Measurements from ENCODE around the gene LDLRAD2.
"Not testable (repeated sequence)": the region's sequence is repeated elsewhere in the genome, so short reads cannot be mapped to it uniquely, and the experiment has no call there.

The LDLRAD2 gene

DNA sequence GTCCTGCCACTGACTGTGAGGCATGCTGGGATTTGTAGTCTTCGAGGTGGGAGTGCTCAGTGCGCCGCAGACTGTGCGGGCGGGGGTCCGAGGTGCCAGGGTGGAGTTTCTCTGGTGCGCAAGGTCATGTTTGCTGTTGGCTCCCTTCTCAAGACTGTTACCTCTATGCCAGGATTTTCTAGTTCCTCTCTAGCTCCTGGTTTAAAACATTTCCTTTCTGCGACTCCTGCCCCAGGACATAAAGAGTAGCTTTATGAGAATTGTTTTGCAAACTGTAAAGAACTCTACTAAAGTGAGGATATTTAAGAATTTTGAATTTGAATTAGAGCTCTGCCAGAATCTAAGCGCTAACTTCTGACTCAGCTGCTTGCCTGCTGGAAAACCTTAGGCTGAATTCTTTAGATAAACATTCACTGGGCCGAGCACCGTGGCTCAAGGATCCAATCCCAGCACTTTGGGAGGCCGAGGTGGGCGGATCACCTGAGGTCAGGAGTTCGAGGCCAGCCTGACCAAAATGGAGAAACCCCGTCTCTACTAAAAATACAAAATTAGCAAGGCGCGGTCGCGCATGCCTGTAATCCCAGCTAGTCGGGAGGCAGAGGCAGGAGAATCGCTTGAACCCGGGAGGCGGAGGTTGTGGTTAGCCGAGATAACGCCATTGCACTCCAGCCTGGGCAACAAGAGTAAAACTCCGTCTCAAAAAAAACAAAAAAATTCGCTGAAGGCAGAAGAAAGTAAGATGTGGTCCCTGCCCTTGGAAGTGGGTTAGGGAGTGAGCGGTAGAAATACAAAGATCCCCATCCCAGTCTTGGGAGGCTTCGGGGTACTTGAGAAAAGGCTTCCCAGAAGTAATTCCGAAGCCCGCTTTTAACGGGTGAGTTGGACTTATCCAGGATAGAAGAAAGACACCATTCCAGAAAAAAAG is 28.1 kb upstream of the LDLRAD2 start:
- DNase-seq, result no peak

DNA sequence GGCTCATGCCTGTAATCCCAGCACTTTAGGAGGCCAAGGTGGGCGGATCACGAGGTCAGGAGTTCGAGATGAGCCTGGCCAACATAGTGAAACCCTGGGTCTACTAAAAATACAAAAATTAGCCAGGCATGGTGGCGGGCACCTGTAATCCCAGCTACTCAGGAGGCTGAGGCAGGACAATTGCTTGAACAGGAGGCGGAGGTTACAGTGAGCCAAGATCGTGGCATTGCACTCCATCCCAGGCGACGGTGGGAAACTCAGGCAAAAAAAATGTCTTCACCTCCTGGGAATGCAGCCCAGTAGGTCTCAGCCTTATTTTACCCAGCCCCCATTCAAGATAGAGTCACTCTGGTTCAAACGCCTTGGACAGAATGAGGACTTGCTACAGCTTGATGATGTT is 26.3 kb upstream of the LDLRAD2 start:
- DNase-seq, result not testable (repeated sequence)

DNA sequence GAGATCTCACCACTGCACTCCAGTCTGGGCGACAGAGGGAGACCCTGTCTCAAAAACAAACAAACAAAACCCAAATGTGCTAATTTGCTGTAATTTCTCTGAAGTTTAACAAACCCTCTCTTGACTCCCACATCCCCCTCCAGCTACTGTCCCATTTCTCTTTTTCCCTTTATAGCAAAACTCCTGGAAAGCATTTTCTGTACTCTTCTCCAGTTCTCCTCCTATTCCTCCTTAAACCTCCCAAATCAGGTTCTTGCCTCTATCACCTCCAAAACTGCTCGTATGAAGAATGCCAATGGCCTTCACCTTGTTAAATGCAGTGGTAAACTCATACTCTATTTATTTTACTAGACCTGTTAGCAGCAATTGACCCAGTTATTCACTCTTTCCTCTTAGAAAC is 25.4 kb upstream of the LDLRAD2 start:
- no peak for DNase-seq

DNA sequence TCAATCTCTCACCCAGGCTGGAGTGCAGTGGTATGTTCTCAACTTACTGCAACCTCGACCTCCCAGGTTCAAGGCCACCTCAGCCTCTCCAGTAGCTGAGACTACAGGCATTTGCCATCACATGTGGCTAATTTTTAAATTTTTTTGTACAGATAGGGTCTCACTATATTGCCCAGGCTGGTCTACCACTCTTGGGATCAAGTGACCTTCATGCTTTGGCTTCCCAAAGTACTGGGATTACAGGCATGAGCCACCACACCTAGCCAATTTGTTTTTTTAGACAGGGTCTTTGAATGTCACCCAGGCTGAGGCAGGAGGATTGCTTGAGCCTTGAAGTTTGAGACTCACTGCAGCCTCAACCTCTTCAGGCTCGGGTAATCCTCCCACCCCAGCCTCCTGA is 19.0 kb upstream of the LDLRAD2 start:
- DNase-seq, result no peak

DNA sequence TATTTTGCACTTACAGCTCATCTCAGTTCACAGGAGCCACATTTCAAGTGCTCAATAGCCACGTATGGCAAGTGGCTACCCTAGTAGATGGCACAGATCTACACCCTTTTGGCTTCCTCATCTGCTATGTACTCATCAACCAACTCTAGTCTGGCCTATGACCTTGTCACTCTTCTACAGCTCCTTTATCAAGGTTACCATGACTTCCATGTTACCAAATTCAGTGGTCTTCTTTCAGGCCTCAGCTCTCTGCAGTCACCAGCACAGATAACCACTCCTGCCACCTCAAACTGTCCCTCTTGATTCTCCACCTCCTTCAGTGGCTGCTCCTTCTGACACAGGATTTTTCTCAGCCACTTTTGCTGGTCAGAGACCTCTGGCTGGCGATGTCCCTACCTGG is 17.4 kb upstream of the LDLRAD2 start:
- no peak for DNase-seq

DNA sequence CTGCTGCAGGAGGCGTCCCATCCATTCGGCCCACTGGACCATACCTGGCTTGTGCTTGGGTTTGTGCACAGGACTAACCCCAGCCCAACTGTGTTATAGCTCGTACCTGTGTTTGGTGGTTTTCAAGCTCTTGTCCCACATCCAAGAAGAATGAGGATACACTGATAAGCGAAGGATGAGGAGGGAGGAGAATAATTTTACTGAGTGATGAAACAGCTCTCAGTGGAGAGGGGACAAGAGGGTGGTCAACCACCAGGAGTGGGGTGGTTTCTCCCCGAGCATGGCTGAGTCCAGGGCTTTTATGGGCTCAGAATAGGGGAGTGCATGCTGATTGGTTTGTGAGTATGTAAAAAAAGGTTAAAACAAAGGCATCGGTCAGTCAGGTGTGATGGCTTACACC is 17.0 kb upstream of the LDLRAD2 start:
- DNase-seq, result no peak

DNA sequence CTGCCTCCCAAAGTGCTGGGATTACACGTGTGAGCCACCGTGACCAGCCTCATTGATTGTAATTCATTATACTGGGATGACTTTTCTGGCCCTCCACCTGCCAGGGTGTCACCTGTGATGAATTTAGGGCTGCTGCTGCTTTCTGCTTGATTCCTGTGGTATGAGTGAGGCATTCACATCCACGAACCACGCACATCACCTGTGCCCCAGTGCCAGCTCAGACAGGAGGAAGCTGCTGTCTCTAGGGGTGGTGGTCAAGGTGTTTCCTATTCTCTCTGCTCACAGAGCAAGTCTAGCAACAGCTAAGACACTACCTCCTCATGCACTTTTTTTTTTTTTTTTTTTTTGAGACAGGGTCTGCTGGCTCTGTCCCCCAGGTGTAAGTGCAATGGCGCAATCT is 12.3 kb upstream of the LDLRAD2 start:
- DNase-seq, result no peak

DNA sequence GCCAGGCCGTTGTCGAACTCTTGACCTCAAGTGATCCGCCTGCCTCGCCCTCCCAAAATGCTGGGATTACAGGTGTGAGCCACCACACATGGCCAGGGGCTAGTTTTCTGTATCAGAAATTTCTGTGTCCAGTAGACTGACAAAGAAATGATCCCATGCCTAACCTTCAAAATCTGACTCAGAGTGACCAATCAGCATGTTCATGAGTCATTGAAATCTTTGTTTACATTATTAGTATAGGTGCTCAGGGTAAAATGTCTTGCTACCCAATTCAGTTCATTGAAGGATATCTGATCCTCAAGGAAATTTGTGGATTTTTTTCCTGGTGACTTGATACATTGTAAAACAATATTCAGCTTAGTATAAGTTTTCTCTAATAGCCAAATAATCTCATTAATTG is 11.0 kb upstream of the LDLRAD2 start:
- DNase-seq, result no peak

DNA sequence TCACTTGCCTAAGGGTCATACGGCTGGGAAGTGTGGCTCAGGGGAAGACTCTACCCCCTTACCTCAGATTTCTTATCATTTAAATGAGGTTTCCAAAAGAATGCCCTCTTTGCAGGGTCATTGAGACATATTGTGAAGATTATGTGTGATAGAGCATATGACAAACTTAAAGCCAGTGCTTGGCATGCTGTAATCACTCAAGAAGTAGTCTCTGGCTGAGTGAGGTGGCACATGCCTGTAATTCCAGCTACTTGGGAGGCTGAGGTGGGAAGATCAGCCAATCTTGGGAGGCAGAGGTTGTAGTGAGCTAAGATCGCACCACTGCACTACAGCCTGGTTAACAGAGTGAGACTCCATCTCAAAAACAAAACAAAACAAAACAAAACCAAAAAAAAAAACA is 7.5 kb upstream of the LDLRAD2 start:
- no peak for DNase-seq

DNA sequence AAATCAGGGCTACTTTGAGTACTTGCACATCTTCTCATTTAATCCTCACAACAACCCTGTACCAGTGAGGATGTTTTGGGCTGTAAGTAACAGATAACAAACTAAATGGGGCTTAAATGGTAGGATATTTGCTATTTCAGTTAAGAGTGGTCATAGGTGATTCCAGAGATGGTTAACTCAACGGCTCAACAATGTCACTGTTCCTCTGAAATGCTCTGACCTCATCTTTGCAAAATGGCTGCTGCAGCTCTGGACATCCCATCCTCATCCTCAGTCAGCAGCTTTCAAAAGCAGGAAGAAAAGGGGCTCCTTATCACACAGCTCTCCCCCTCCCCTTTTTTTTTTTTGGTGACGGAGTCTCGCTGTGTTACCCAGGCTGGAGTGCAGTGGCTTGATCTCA is 1.5 kb downstream of the LDLRAD2 start:
- DNase-seq, result no peak

DNA sequence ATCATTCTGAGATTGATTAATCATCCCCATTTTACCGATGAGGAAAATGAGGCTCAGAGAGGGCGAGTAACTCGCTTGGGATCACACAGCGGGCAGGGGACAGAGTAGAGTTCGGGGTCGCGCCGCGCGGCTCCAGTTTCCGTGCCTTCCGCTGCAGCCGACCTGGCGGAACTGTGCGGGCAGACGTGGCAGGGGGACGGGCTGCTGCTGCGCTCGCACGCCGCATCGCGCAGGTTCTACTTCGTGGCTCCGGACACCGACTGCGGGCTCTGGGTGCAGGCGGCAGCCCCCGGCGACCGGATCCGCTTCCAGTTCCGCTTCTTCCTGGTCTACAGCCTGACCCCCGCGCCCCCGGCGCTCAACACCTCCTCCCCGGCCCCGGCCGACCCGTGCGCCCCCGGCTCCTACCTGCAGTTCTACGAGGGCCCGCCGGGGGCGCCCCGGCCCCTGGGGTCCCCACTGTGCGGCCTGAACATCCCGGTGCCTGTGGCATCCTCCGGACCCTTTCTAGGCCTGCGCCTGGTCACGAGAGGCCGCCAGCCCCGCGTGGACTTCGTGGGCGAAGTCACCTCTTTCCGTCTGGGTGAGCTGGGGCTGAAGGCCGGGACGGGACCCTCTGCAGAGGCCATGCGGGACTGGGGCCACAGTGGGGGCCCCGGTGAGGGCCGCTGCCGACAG is 2.3 kb downstream of the LDLRAD2 start:
- no peak for DNase-seq

DNA sequence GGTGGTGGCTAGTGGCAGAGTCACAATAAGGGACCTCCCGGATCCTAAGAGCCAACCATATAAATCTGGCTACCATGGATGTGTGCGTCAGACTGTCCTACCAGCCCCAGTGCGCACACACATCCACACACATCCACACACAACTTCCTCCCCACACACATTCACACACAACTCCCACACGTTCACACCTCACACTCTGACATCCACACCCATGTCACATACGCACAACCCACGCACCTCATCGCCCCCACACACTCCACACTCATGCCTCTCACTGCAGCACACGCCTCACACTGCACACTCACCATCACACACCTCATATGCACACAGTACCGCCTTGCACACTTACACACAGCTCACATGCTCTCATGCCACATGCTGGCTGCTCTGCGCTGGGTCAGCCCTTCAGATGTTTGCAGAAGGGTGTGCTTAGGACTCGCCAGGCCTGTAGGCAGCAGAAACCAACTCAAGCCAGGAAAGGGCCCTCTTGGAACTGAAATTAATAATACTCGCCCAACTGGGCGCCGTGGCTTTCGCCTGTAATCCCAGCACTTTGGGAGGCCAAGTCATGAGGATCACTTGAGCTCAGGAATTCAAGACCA is 3.0 kb downstream of the LDLRAD2 start:
- no peak for DNase-seq

DNA sequence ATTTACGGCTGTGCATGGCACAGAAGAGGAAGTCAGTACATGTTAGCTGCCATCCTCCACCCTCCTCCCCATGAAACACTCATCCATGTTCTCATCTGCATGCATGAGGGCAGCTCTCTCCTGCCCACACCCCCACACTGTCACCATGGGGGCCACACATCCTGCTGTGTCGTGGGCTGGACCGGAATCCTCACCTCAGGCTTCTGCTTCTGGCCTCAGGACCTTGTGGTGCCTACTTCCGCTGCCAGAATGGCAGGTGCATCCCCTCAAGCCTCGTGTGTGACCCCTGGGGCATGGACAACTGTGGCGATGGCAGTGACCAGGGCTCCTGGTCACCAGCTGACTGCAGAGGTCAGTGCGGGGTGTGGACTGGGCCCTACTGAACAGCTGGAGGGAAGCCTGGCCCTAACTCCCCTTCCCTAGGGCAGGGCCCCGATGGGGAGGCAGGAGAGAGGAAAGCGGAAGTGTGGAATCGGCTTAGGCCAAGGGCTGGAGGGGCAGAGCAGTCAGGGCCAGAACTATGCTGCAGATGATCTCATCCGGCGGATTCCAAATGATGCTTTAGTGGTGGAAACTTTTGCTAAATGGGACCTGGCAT is 3.8 kb downstream of the LDLRAD2 start:
- no peak for DNase-seq

DNA sequence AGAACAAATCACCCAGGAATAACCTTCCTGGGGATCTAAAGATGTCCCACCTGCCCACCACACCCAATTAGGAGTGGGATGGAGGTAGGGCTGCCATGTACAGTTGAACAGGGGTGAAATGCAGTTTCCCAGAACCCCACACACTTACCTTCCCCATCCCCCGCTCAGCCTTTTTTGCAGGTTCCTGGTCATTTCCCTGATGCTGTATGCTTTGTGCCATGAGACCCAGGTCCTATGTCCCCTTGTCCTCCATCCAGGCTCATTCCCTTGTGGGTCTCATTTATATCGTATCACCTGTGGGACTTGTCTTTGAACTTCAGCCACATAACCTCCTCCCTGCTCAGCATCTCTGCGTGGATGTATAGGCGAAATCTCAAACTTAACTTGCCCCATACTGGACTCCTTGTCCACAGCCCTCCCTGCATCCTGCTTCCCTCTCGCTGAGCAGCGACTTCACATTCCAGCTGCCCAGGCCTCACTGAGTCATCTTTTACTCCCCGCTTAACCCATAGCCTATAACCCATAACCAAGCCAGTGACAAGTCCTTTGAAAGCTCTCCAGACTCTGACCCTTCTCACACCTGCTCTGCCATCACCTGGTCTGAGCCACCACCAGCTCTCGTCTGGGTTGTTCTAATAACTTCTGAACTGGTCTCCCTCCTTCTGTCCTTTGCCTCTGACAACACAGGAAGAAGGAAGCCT is 4.7 kb downstream of the LDLRAD2 start:
- no peak for DNase-seq

DNA sequence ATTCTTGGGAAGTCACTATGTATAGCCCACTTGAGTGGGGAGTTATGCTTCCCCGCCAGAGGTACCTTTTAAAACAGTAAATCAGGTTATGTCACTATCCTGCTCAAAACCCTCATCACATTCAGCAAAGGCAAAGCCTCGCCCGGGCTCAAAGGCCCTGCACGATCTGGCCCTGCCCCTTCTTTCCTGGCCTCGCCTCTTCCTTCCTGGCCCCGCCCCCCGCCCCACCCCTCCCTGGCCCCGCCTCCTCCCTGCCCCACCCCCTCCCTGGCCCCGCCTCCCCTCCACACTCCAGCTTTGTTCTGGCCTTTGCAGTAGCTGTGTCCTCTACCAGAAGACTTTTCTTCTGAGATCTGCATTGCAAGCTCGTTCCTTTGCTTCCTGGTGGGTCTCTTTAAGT is 6.6 kb downstream of the LDLRAD2 start:
- no peak for DNase-seq

DNA sequence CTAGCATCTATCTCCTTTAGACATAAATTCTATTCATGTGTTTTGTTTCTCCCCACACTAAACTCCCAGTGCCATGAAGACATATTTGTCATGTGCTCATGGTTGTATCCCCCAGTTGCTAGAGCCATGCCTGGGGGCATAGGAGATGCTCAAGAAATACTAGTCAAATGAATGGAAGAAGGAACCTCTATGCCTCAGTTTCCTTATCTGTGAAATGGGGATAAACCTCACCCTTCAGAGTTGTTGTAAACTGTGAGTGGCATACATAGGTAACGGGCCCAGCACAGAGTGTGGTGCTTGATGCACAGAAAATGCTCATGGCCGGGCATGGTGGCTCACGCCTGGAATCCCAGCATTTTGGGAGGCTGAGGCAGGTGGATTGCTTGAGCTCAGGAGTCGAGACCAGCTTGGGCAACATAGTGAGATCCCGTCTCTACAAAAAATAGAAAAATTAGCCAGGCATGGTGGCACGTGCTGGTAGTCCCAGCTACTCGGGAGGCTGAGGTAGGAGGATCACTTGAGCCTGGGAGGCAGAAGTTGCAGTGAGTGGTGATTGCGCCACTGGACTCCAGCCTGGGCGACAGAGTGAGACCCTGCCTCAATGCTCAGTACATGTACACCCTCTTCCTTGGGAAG is 8.7 kb downstream of the LDLRAD2 start:
- DNase-seq, result no peak

DNA sequence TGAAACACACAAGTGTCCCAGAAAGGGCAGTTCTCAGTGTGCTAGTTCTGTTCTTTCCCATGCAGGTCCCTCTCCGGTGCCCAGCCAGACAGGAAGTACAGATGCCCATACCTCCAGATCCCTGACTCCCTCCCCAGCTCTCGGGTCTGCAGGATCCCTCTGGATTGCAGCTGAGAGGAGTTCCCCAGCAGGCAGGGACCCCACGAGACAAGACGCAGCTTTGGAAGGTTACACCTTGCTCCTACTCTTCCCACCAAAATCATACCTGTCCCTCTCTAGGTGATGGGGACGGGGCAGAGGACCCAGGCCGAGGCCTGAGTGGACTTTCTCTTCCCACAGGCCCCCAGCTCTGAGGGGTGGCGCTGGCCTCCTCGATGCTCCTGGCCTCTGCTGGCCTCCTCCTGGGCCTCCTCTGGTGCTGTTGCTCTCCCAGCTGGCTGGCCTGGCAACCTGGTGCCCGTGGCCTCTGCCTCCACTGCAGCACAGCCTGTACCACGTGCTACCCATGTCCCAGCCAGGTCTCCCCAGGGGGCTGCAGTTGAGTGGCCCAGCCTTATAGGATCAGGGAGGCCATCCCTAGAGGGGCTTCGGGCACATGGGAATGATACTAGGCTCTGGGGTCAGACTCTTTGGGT is 9.4 kb downstream of the LDLRAD2 start:
- DNase-seq, result no peak

DNA sequence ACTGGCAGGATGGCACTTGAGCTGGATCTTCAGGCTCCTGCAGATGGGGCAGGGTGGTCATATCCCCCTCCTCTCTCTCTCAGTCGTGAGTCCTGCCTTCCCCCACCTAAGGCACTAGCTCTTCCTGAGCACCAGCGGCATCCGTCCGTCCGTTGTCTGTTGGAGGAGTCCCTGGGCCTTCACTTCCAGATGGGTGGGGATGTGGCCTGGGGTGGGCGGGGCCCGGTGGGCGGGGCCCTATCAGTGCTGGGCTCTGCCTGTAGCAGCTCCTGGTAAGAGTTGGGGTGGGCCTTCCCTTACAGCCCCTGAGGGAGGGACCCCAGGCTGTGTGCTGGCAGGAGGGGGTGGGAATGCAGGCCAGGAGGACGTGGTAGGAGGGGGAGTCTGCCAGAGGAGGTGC is 10.3 kb downstream of the LDLRAD2 start:
- DNase-seq, result no peak

DNA sequence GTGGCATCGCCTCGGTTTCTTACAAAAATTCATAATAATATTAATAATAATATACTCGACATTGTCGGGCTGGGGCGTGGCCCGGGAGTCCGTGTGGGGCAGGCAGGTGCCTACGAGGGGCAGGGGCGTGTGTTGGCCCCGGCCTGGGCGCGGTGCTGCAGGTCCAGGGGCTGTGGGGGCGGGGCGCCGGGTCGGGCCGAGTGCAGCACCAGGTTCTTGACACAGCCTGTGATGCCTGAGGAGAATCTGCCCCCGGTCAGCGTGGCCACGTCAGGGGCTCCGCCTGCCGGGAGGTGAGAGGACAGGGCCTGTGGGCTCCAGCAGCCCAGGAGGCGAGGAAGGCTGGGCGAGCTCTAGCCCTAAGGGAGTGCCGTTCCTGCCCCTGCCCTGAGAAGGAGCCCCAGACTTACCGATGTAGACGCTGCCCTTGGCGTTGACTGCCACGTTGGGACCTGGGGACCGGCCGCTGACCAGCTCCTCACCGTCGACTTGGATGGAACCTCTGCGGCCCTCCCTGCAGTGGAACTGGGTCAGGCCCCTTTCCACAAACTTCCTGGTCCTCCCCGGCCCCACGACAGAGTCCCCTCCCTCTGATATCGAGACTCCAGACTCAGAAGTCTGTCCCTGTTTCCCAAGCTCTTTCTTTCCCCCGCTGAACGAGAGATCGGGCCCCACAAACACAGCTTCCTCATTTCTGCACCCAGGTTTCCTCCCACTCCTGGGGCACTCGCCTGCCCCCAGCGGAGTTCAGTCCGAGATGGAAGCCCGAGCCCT is 11.3 kb downstream of the LDLRAD2 start:
- no peak for DNase-seq

DNA sequence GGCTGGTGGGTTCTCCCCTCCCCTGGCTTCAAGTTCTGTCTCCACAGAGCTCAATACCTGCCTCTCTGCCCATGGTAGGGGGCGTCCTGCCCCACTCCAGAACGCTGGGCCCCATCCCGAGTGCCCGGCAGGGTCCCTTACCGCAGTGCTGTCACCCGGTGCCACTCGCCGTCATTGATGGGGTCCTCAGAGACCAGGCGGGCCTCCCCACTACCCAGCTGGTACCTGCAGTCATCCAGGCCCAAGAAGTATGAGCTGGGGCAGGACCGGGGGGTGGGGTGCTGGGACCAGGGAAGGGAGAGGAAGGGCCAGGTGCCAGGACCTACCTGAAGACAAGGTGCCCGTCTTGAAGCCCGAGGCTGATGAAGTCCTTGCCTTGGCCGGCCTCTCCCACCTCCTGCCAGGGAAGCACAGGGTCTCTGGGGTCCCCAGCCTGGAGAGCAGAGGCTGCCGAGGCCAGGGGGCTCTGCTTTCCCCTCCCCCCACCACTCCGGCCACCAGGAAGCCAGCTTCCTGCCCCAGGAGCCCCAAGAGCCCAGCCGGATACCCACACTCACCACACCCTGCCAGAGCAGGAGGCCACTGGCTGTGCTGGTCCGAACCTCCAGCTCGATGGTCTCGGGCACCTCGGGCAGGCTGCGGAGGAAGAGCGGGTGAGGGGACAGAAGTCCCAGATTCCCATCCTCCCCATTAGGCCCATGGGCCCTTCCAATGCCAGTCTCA is 12.1 kb downstream of the LDLRAD2 start:
- no peak for DNase-seq

DNA sequence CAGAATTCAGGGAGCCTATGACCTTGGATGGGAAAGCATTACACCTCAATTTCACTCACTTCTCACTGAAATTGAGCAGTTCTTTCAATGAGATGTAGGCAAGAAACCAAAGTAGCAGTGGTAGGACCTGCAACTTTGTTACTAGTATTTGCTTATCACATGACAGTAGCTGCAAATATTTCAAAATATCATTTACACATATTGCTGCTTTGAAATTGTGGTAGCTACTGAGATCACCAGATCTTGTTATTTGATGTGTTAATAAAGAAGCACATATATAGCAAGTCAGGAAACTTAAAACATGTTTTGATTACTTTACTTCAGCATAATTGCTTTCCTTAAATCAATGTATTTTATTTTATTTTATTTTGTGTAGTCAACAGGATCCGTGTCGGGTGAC is 12.9 kb downstream of the LDLRAD2 start:
- no peak for DNase-seq

Measured in NCI-H510A (cell line).